ENCODE data around the gene DHRS3. TPM values are rescaled to one million over a fixed set of nuclear protein-coding genes. Genes with fewer than 3 reads are reported as not detected.

Gene DHRS3
- total and polyA plus RNA-seq, 2 of the 13 experiments (the other 11 are each of a cell fraction or from before 2014, with no cell fraction given), result 48.5 to 90.5 TPM

DNA sequence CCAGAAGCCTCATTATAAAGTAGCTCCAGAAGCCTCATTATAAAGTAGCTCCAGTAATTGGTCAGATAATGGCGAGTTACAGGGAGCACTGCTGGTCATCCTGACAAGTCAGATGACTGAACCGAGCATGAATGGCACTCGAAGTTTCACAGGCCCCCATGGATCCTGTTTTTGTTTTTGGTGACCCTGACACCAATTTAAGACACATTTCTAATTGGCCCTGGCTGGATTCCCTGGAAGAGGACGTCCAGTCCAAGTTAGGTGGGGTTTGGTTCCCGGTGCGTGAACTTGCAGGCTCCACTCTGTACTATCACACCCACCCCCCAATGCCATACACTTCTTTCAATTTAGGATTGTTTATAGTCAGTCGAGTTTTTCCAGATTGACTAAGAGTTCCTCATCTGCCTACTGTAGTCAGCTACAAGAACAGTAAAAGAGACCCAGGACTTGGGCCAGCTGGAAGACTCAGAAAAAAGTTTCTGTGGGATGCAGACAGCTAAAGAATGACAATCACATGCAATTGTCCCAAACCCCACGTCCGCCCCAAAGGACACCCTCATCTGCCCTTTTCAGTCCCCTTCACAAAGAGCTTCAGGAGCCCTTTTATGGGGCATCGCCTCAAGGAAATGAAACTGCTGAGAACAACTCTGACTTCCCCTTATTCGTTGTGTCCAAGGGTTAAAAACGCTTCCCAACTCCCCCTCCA lies 2.7 kb downstream of the DHRS3 start:
- TSS peak; percentile 17 for BruUV-seq (replicated peaks)
- CTCF ChIA-PET (ENCODE audit: low intra/inter-chr PET ratio, low total read pairs), result no interaction called here
- TF ChIP-seq MIER3 (CRISPR knock-in tag; IDR thresholded peaks at IDR 0.05; ENCODE audit: borderline replicate concordance) (no peak), ZNF512 (CRISPR knock-in tag; IDR thresholded peaks at IDR 0.05) (no peak), ZNF781 (CRISPR knock-in tag; IDR thresholded peaks at IDR 0.05; ENCODE audit: borderline replicate concordance, not compliant biosample characterization) (no peak), XRCC5 (optimal IDR thresholded peaks at IDR 0.05; ENCODE audit: low read length) (no peak), KDM4B (CRISPR knock-in tag; IDR thresholded peaks at IDR 0.05) (no peak), RXRA (CRISPR knock-in tag; IDR thresholded peaks at IDR 0.05) (no peak), POLR2A (IDR thresholded peaks at IDR 0.05; ENCODE audit: insufficient read depth in 1 of 2, low read depth in 2 of 2, low read length in 2 of 2) (0 out of 4 replicates have a peak, but pooled peaks of 1 of the 2 experiments have one; percentile 4), SP140L (CRISPR knock-in tag; IDR thresholded peaks at IDR 0.05; ENCODE audit: borderline replicate concordance) (no peak), NFATC3 (CRISPR knock-in tag; IDR thresholded peaks at IDR 0.05) (no peak), ZNF263 (CRISPR knock-in tag; IDR thresholded peaks at IDR 0.05) (peak; percentile 83), ERF (CRISPR knock-in tag; IDR thresholded peaks at IDR 0.05) (no peak), SALL1 (CRISPR knock-in tag; IDR thresholded peaks at IDR 0.05) (peak; percentile 20; the same call in 1 of the 2 replicates), CBFB (CRISPR knock-in tag; IDR thresholded peaks at IDR 0.05) (no peak), ZNF839 (CRISPR knock-in tag; IDR thresholded peaks at IDR 0.05; ENCODE audit: borderline replicate concordance) (no peak), ZNF251 (CRISPR knock-in tag; IDR thresholded peaks at IDR 0.05) (0 out of 2 replicates have a peak, but pooled peaks have one; percentile 20), PHB2 (IDR thresholded peaks at IDR 0.05; ENCODE audit: partially characterized antibody) (no peak), ZBTB4 (CRISPR knock-in tag; IDR thresholded peaks at IDR 0.05; ENCODE audit: borderline replicate concordance) (no peak), MTF1 (CRISPR knock-in tag; IDR thresholded peaks at IDR 0.05) (no peak)
- TF ChIP-seq, protein P1, sequence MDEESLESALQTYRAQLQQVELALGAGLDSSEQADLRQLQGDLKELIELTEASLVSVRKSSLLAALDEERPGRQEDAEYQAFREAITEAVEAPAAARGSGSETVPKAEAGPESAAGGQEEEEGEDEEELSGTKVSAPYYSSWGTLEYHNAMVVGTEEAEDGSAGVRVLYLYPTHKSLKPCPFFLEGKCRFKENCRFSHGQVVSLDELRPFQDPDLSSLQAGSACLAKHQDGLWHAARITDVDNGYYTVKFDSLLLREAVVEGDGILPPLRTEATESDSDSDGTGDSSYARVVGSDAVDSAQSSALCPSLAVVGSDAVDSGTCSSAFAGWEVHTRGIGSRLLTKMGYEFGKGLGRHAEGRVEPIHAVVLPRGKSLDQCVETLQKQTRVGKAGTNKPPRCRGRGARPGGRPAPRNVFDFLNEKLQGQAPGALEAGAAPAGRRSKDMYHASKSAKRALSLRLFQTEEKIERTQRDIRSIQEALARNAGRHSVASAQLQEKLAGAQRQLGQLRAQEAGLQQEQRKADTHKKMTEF (CRISPR knock-in tag; IDR thresholded peaks at IDR 0.05), result no peak

More for the DNA sequence above, 2.7 kb downstream of the DHRS3 start:
- H3K4me1 ChIP-seq (ENCODE audit: insufficient read depth, low read length), result peaks cover 59% of the 10 kb centered on the region
- H3K27me3 ChIP-seq (ENCODE audit: control insufficient read depth in 1 of 2, insufficient read depth in 2 of 2, low read length in 2 of 2), result peaks cover 0 to 3% of the 10 kb centered on the region in 2 experiments; a peak in 1 of 5 replicates
- intact Hi-C loops (cut with micrococcal nuclease; ENCODE audit: unreplicated experiment) (loop anchor here (5.0 kb wide), 1 partner anchor 138 kb away; no protein-coding TSS in a partner anchor), in situ Hi-C loops (cut with HindIII; ENCODE audit: extremely low pct_ligation_motif_present, low pct_unique_long_range_greater_than_20kb) (loop anchor here (5.0 kb wide), 2 partner anchors 63 to 88 kb away; no protein-coding TSS in a partner anchor)
- H3K9ac ChIP-seq (ENCODE audit: insufficient read depth, low read depth, low read length), result peak overlapping the region; percentile 97
- 5% methylated on average over 10 of the region's 12 CpGs for WGBS (ENCODE audit: low lambda C conversion rate)
- peaks cover 11 to 33% of the 10 kb centered on the region in 2 experiments; a peak in 4 of 5 replicates for H3K36me3 ChIP-seq (replicated peaks in 1 of 2; ENCODE audit: control insufficient read depth in 1 of 2, insufficient read depth in 2 of 2, low read length in 2 of 2)
- H3K9me3 ChIP-seq (ENCODE audit: low read length), result no peaks in the 10 kb centered on the region
- POLR2A ChIA-PET, result interaction anchor here (0.6 to 10.1 kb wide), 27 partner anchors 11 to 301 kb away, joined by 3 to 357 read pairs (median 7); no protein-coding TSS in a partner anchor
- FAIRE-seq, result no peak
- peak overlapping the region; percentile 94 for H3K27ac ChIP-seq (ENCODE audit: extremely low read length, insufficient read depth, low read length)
- ATAC-seq, result no peak
- H3K4me2 ChIP-seq (ENCODE audit: low read depth, low read length), result peak overlapping the region; percentile 87
- H3K79me2 ChIP-seq (ENCODE audit: insufficient read depth, low read length), result peaks cover 70% of the 10 kb centered on the region
- no peak overlapping the region for H2AFZ ChIP-seq (ENCODE audit: low read length)
- peak overlapping the region; percentile 91 to 97 (median 94) for H3K4me3 ChIP-seq (replicated peaks in 1 of 3; ENCODE audit: insufficient read depth in 1 of 3, low read depth in 2 of 3, low read length in 3 of 3)
- no peak for DNase-seq (ENCODE audit: low spot score)
- peaks cover 28% of the 10 kb centered on the region for H4K20me1 ChIP-seq (ENCODE audit: insufficient read depth, low read length)
